PC-3 (cell line): ENCODE measurements around the gene PSMB5.

Experiments
- EZH2 ChIP-seq: fragments of 300-600 bp; sonication (generic); IDR thresholded peaks from one replicate; pipeline ENCODE4 v1.6.1; 2017; ENCODE audit warnings: antibody characterized with exemption, mild to moderate bottlenecking, low read length; ENCODE audit not compliant: unreplicated experiment
- EZH2phosphoT487 ChIP-seq: fragments of 300-600 bp; sonication (generic); IDR thresholded peaks from 2 replicates; pipeline ENCODE4 v1.6.1; 2018; ENCODE audit warnings: mild to moderate bottlenecking, antibody characterized with exemption, low read length, borderline replicate concordance
- TF ChIP-seq, protein P1 (sequence below): fragments of 300-600 bp; sonication (generic); conservative IDR thresholded peaks from 2 replicates; pipeline ENCODE4 v1.5.1; 2017; ENCODE audit warnings: antibody characterized with exemption, low read depth, mild to moderate bottlenecking, low read length

DNA sequence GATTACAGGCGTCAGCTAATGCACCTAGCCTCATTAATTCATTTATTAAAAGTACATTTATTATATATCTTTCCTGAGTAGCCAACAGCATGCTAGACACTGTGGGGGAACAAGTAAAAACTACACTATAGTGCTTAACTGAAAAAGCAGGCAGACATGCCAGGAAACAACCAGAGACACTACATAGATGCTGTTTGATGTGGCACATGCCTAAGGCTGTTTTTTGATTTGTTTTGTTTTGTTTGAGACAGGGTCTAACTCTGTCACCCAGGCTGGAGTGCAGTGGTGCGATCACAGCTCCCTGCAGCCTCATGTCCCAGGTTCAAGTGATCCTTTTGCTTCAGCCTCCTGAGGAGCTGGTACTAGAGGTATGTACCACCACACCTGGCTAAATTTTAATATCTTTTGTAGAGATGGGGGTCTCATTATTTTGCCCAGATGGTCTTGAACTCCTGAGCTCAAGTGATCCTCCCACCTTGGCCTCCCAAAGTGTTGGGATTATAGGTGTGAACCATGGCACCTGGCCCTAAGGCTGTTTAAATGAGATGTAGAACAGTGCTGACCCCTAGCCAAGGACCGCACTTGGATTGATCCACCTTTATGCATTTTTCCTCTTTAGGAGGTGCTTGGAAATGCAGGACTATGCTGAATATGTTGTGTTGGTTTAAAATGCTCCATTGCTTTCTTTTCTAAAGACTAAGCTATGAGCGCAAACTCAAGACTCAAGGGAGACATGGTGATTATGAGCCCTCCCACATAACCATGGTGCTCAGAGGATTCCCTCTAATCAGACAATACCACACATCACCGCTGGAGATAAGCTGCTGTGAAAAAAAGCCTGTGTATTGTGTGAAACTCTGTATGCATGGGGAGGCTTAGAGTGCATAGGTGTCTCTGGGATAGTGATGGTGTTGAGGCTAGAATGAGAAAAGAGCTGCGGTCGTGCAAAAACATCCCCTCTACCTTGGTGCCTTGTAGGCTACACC, 14.3 kb downstream of the PSMB5 start:
- TF ChIP-seq, protein P1, sequence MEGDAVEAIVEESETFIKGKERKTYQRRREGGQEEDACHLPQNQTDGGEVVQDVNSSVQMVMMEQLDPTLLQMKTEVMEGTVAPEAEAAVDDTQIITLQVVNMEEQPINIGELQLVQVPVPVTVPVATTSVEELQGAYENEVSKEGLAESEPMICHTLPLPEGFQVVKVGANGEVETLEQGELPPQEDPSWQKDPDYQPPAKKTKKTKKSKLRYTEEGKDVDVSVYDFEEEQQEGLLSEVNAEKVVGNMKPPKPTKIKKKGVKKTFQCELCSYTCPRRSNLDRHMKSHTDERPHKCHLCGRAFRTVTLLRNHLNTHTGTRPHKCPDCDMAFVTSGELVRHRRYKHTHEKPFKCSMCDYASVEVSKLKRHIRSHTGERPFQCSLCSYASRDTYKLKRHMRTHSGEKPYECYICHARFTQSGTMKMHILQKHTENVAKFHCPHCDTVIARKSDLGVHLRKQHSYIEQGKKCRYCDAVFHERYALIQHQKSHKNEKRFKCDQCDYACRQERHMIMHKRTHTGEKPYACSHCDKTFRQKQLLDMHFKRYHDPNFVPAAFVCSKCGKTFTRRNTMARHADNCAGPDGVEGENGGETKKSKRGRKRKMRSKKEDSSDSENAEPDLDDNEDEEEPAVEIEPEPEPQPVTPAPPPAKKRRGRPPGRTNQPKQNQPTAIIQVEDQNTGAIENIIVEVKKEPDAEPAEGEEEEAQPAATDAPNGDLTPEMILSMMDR, result no peak
- TF ChIP-seq EZH2, result no peak
- no peak for TF ChIP-seq EZH2phosphoT487
